GM23248 (cell line): ENCODE measurements around the gene SMARCC2. TPM values are rescaled to one million over a fixed set of nuclear protein-coding genes. Genes with fewer than 3 reads are reported as not detected.

Source experiments
- DNase-seq: peaks from one replicate; pipeline ENCODE4 v3.0.0-alpha.2; 2015
- H2AFZ ChIP-seq: fragments of 200-600 bp; sonication (generic); 2 replicates; pipeline ENCODE4 v1.6.1; 2016; ENCODE audit warnings: antibody characterized with exemption
- H3F3A ChIP-seq: fragments of 200-600 bp; sonication (generic); 2 replicates; pipeline ENCODE4 v1.6.1; 2016; ENCODE audit warnings: mild to moderate bottlenecking, antibody characterized with exemption, mixed run types; ENCODE audit not compliant: insufficient read depth
- H3K27ac ChIP-seq: fragments of 200-600 bp; sonication (generic); 2 replicates; pipeline ENCODE4 v1.5.1; 2016; ENCODE audit warnings: mild to moderate bottlenecking
- H3K27me3 ChIP-seq: fragments of 200-600 bp; sonication (generic); replicated peaks from 2 replicates; pipeline ENCODE4 v1.6.1; 2016; ENCODE audit warnings: mild to moderate bottlenecking; ENCODE audit not compliant: insufficient read depth
- H3K36me3 ChIP-seq: fragments of 200-600 bp; sonication (generic); 2 replicates; pipeline ENCODE4 v1.6.1; 2016; ENCODE audit warnings: low read depth, mild to moderate bottlenecking
- H3K4me1 ChIP-seq: fragments of 200-600 bp; sonication (generic); 2 replicates; pipeline ENCODE4 v1.6.1; 2016; ENCODE audit warnings: mild to moderate bottlenecking; ENCODE audit not compliant: insufficient read depth
- H3K4me2 ChIP-seq: fragments of 200-600 bp; sonication (generic); one replicate; pipeline ENCODE4 v1.6.1; 2016; ENCODE audit warnings: mild to moderate bottlenecking; ENCODE audit not compliant: unreplicated experiment
- H3K4me3 ChIP-seq: fragments of 200-600 bp; sonication (generic); 2 replicates; pipeline ENCODE4 v1.5.1; 2016; ENCODE audit warnings: mild to moderate bottlenecking
- H3K79me2 ChIP-seq: fragments of 200-600 bp; sonication (generic); 2 replicates; pipeline ENCODE4 v1.6.1; 2016; ENCODE audit warnings: mild to moderate bottlenecking; ENCODE audit not compliant: insufficient read depth
- H3K9ac ChIP-seq: fragments of 200-600 bp; sonication (generic); 2 replicates; pipeline ENCODE4 v1.6.1; 2016; ENCODE audit warnings: mild to moderate bottlenecking
- H3K9me2 ChIP-seq: fragments of 200-600 bp; sonication (generic); 2 replicates; pipeline ENCODE4 v1.6.1; 2016; ENCODE audit warnings: mixed run types, mild to moderate bottlenecking, moderate library complexity; ENCODE audit not compliant: insufficient read depth
- H3K9me3 ChIP-seq: fragments of 200-600 bp; sonication (generic); one replicate; pipeline ENCODE4 v1.6.1; 2017; ENCODE audit warnings: low read depth
- H4K20me1 ChIP-seq: fragments of 200-600 bp; sonication (generic); 2 replicates; pipeline ENCODE4 v1.6.0; 2016; ENCODE audit not compliant: insufficient read depth
- EZH2 ChIP-seq: fragments of 200-600 bp; sonication (generic); IDR thresholded peaks from 2 replicates; pipeline ENCODE4 v1.6.1; 2018; ENCODE audit warnings: antibody characterized with exemption, mild to moderate bottlenecking; ENCODE audit not compliant: insufficient read depth, poor library complexity, severe bottlenecking
- EZH2phosphoT487 ChIP-seq: fragments of 200-600 bp; sonication (generic); IDR thresholded peaks from 2 replicates; pipeline ENCODE4 v1.6.1; 2018; ENCODE audit warnings: antibody characterized with exemption, moderate library complexity, mild to moderate bottlenecking, low read depth; ENCODE audit not compliant: insufficient read depth
- WGBS, 2 experiments: methylation state at CpG; one replicate each; pipeline ENCODE4 v1.1.6; 2015 to 2017; ENCODE audit warnings: low lambda C conversion rate in 2 of 2, low coverage in 1 of 2; ENCODE audit errors: missing lambda C conversion rate in 2 of 2; 5-methylcytosine and 5-hydroxymethylcytosine counted together
- in situ Hi-C: fragments of 300-500 bp; cut with MboI; formaldehyde crosslinking; loops from 2 replicates; pipeline ENCODE4 v1.15.0; 2020
- polyA plus RNA-seq: library from polyadenylated mRNA; unstranded; fragments of >200 nt; fragmentation: Nextera tagmentation; extraction: Ambion mirVana; gene quantifications from 2 replicates; pipeline ENCODE4 v1.2.1, GENCODE V29; 2016
- total RNA-seq: library from RNA; depleted of rRNA; stranded (reverse); fragments of >200 nt; shearing (Covaris generic); gene quantifications from 2 replicates; pipeline ENCODE4 v1.2.3, GENCODE V29; 2014

Gene SMARCC2
- total and polyA plus RNA-seq, 2 experiments from 2014 or later, result 34.0 to 64.3 TPM

DNA sequence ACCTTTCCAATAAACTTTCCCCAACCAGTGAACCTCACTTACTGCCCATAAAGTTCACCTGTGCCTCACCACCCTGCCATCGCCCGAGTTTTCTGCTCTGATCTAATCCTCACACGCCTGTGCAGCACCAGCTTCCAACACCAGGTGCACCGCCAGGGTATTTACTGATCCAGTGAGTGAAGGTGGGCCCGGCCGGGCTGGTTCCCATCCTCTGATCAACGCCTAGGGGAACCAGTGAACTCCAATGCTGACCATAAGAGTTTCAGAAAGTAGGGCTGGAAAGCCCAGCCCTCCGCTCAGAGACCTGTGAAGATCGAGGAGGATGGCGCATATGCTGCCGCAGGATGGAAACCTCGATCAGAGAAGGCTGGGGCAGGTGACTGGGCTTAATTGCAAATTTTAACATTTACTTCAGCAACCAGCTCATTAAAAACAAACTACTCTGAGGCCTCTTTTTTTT lies 37.6 kb downstream of the SMARCC2 start:
- in situ Hi-C loops, result no loop called here
- 7 to 11% methylated on average over 12 of the region's 12 CpGs for whole genome bisulfite sequencing, 2 experiments
- Histone ChIP-seq H3F3A (peaks cover 13% of the 10 kb centered on the region), H3K9me2 (no peaks in the 10 kb centered on the region), H3K27me3 (no peaks in the 10 kb centered on the region), H4K20me1 (no peaks in the 10 kb centered on the region), H3K9ac (peak overlapping the region; percentile 82), H3K27ac (peak overlapping the region; percentile 81), H3K79me2 (peaks cover 20% of the 10 kb centered on the region), H3K4me2 (peak overlapping the region; percentile 87), H3K4me1 (peaks cover 16% of the 10 kb centered on the region), H3K36me3 (no peaks in the 10 kb centered on the region), H3K4me3 (peak overlapping the region; percentile 78), H3K9me3 (no peaks in the 10 kb centered on the region), H2AFZ (peak overlapping the region; percentile 92)
- peak; percentile 64 for DNase-seq
- no peak for TF ChIP-seq EZH2phosphoT487
- TF ChIP-seq EZH2, result no peak

DNA sequence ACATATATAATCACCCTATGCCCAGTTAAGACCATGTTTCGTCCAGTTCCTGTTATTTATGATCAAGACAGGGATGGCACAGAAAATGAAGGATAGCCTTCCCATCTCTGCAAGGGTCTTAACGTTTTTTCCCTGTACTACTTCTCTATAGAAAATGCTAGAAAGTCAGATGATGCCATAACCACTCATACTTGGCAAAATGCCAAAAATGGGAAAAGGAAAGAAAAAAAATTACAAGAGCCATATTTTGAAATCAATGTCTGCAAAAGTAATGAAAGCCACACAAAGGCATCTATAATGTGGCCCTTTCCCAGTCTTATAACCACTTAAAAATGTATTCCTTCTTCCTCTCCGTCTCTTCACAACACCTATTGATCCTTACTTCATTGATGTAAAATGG lies 38.7 kb downstream of the SMARCC2 start:
- 65 to 67% methylated on average over 3 of the region's 3 CpGs for WGBS, 2 experiments
- in situ Hi-C loops, result no loop called here
- Histone ChIP-seq H3F3A (peaks cover 15% of the 10 kb centered on the region), H4K20me1 (no peaks in the 10 kb centered on the region), H2AFZ (no peak overlapping the region), H3K9me2 (no peaks in the 10 kb centered on the region), H3K9ac (no peak overlapping the region), H3K27ac (no peak overlapping the region), H3K4me3 (no peak overlapping the region), H3K27me3 (no peaks in the 10 kb centered on the region), H3K4me1 (peaks cover 16% of the 10 kb centered on the region), H3K9me3 (no peaks in the 10 kb centered on the region), H3K79me2 (peaks cover 11% of the 10 kb centered on the region), H3K36me3 (no peaks in the 10 kb centered on the region), H3K4me2 (no peak overlapping the region)
- DNase-seq, result peak; percentile 64
- TF ChIP-seq EZH2, result no peak
- no peak for TF ChIP-seq EZH2phosphoT487

GRCh38 chr12:56146492-56147460 lies 42.5 kb downstream of the SMARCC2 start:
- DNase-seq, result no peak
- Histone ChIP-seq H3K9me3 (no peaks in the 10 kb centered on the region), H3F3A (peaks cover 22% of the 10 kb centered on the region), H3K36me3 (peaks cover 15% of the 10 kb centered on the region; the same call in 1 of the 2 replicates), H3K79me2 (no peaks in the 10 kb centered on the region), H3K27ac (no peak overlapping the region), H3K27me3 (no peaks in the 10 kb centered on the region), H3K9ac (no peak overlapping the region), H2AFZ (no peak overlapping the region), H4K20me1 (no peaks in the 10 kb centered on the region), H3K4me2 (no peak overlapping the region), H3K4me3 (no peak overlapping the region), H3K9me2 (no peaks in the 10 kb centered on the region), H3K4me1 (peaks cover 10% of the 10 kb centered on the region; the same call in 1 of the 2 replicates)
- in situ Hi-C loops, result no loop called here
- 67 to 76% methylated on average over 12 to 13 of the region's 13 CpGs for WGBS, 2 experiments
- TF ChIP-seq EZH2 (no peak), EZH2phosphoT487 (no peak)

- TF ChIP-seq EZH2phosphoT487 (no peak), EZH2 (no peak)
- no peak overlapping the region for H3K9ac ChIP-seq
- DNase-seq, result no peak
- H3K4me3 ChIP-seq, result no peak overlapping the region
- WGBS, 2 experiments, result 86 to 87% methylated on average over 3 of the region's 3 CpGs
- H3K4me1 ChIP-seq, result no peaks in the 10 kb centered on the region
- H3K27me3 ChIP-seq, result no peaks in the 10 kb centered on the region
- no peak overlapping the region for H2AFZ ChIP-seq
- no peaks in the 10 kb centered on the region for H3K79me2 ChIP-seq
- H3K27ac ChIP-seq, result no peak overlapping the region
- H3K36me3 ChIP-seq, result peaks cover 27% of the 10 kb centered on the region; the same call in 1 of the 2 replicates
- no peaks in the 10 kb centered on the region for H4K20me1 ChIP-seq
- H3F3A ChIP-seq, result peaks cover 28% of the 10 kb centered on the region; the same call in 1 of the 2 replicates
- H3K4me2 ChIP-seq, result no peak overlapping the region
- in situ Hi-C loops, result no loop called here
- H3K9me2 ChIP-seq, result no peaks in the 10 kb centered on the region
- no peaks in the 10 kb centered on the region for H3K9me3 ChIP-seq
These were observed 44.1 kb downstream of the SMARCC2 start for GRCh38 chr12:56145217-56145616.
